GM23338 (cell line): Measurements from ENCODE around the gene MIEF2. TPM values are rescaled to one million over a fixed set of nuclear protein-coding genes. Genes with fewer than 3 reads are reported as not detected.

ENCODE experiments used
- ATAC-seq: fragments of 200-7000 bp; cut with Tn5 transposase; 3 replicates; pipeline ENCODE4 v1.9.1; 2020
- DNase-seq: peaks from one replicate; pipeline ENCODE4 v3.0.0-alpha.2; 2015; ENCODE audit warnings: low spot score
- H2AFZ ChIP-seq: fragments of 200-600 bp; sonication (generic); 2 replicates; pipeline ENCODE4 v1.8.0; 2016; ENCODE audit warnings: antibody characterized with exemption, mild to moderate bottlenecking, moderate library complexity
- H3F3A ChIP-seq: fragments of 200-600 bp; sonication (generic); replicated peaks from 2 replicates; pipeline ENCODE4 v1.8.0; 2017; ENCODE audit warnings: antibody characterized with exemption, mixed run types, low read depth
- H3K27ac ChIP-seq: fragments of 200-600 bp; sonication (generic); 2 replicates; pipeline ENCODE4 v1.6.1; 2016; ENCODE audit warnings: low read depth
- H3K27me3 ChIP-seq: fragments of 200-600 bp; sonication (generic); 2 replicates; pipeline ENCODE4 v1.8.0; 2016; ENCODE audit warnings: mild to moderate bottlenecking, mixed run types, moderate library complexity; ENCODE audit not compliant: insufficient read depth
- H3K36me3 ChIP-seq: fragments of 200-600 bp; sonication (generic); 2 replicates; pipeline ENCODE4 v1.8.0; 2016; ENCODE audit warnings: mild to moderate bottlenecking; ENCODE audit not compliant: insufficient read depth
- H3K4me1 ChIP-seq: fragments of 200-600 bp; sonication (generic); 2 replicates; pipeline ENCODE4 v1.8.0; 2016; ENCODE audit warnings: mild to moderate bottlenecking, moderate library complexity; ENCODE audit not compliant: insufficient read depth
- H3K4me2 ChIP-seq: fragments of 200-600 bp; sonication (generic); 2 replicates; pipeline ENCODE4 v1.7.1; 2017; ENCODE audit warnings: mixed run types
- H3K4me3 ChIP-seq: fragments of 200-600 bp; sonication (generic); 2 replicates; pipeline ENCODE4 v1.6.1; 2016; ENCODE audit warnings: mixed run types
- H3K79me2 ChIP-seq: fragments of 200-600 bp; sonication (generic); replicated peaks from 2 replicates; pipeline ENCODE4 v1.8.0; 2017; ENCODE audit warnings: mild to moderate bottlenecking; ENCODE audit not compliant: insufficient read depth
- H3K9me2 ChIP-seq: fragments of 200-600 bp; sonication (generic); 2 replicates; pipeline ENCODE4 v1.8.0; 2017; ENCODE audit not compliant: insufficient read depth
- H4K20me1 ChIP-seq: fragments of 200-600 bp; sonication (generic); replicated peaks from 2 replicates; pipeline ENCODE4 v1.8.0; 2017; ENCODE audit warnings: mild to moderate bottlenecking; ENCODE audit not compliant: insufficient read depth
- H3K27ac Mint-ChIP-seq: 2 replicates; pipeline ENCODE4 v1.8.0; 2020; ENCODE audit warnings: inconsistent platforms, mild to moderate bottlenecking, moderate library complexity, mixed read lengths
- H3K27me3 Mint-ChIP-seq: 3 replicates; pipeline ENCODE4 v1.8.0; 2022; ENCODE audit warnings: low read depth, mild to moderate bottlenecking, moderate library complexity, mixed read lengths, inconsistent platforms; ENCODE audit not compliant: insufficient read depth, poor library complexity
- H3K36me3 Mint-ChIP-seq: 3 replicates; pipeline ENCODE4 v1.8.0; 2021; ENCODE audit warnings: low read depth, mild to moderate bottlenecking, inconsistent platforms, moderate library complexity, mixed read lengths
- H3K4me1 Mint-ChIP-seq: 3 replicates; pipeline ENCODE4 v1.8.0; 2020; ENCODE audit warnings: mild to moderate bottlenecking, inconsistent platforms, mixed read lengths
- H3K4me3 Mint-ChIP-seq: 3 replicates; pipeline ENCODE4 v1.8.0; 2021; ENCODE audit warnings: moderate library complexity, mild to moderate bottlenecking, inconsistent platforms, mixed read lengths
- H3K9me3 Mint-ChIP-seq: 3 replicates; pipeline ENCODE4 v1.8.0; 2020; ENCODE audit warnings: moderate library complexity, mild to moderate bottlenecking, inconsistent platforms, mixed read lengths
- CREB1 ChIP-seq: fragments of 250-450 bp; sonication (Bioruptor Pico); IDR thresholded peaks from 2 replicates; pipeline ENCODE4 v1.5.0; 2020; ENCODE audit warnings: low read depth, mild to moderate bottlenecking, moderate library complexity
- CTCF ChIP-seq, 2 experiments: fragments of 200-600 bp in 1 of 2; sonication (generic) in 1 of 2; conservative IDR thresholded peaks; 2 replicates each; pipeline versions ENCODE4 v1.5.1 to v1.6.1; 2016 to 2017; ENCODE audit warnings: antibody characterized with exemption in 2 of 2, low read depth in 2 of 2, mild to moderate bottlenecking in 2 of 2, moderate library complexity in 1 of 2
- ETS1 ChIP-seq: IDR thresholded peaks from 2 replicates; pipeline ENCODE4 v1.6.1; 2016; ENCODE audit warnings: antibody characterized with exemption
- EZH2 ChIP-seq: fragments of 200-600 bp; sonication (generic); IDR thresholded peaks from one replicate; pipeline ENCODE4 v1.8.0; 2017; ENCODE audit warnings: antibody characterized with exemption, mild to moderate bottlenecking, low read depth; ENCODE audit not compliant: unreplicated experiment
- EZH2phosphoT487 ChIP-seq: fragments of 200-600 bp; sonication (generic); IDR thresholded peaks from one replicate; pipeline ENCODE4 v1.8.1; 2018; ENCODE audit warnings: antibody characterized with exemption; ENCODE audit not compliant: unreplicated experiment
- JUNB ChIP-seq: IDR thresholded peaks from one replicate; pipeline ENCODE4 v1.6.1; 2016; ENCODE audit warnings: antibody characterized with exemption; ENCODE audit not compliant: unreplicated experiment
- NANOG ChIP-seq: IDR thresholded peaks from 2 replicates; pipeline ENCODE4 v1.6.1; 2016; ENCODE audit warnings: antibody characterized with exemption, borderline replicate concordance
- POLR2AphosphoS5 ChIP-seq: IDR thresholded peaks from 2 replicates; pipeline ENCODE4 v1.6.1; 2016; ENCODE audit warnings: antibody characterized with exemption, low read depth
- STAT1 ChIP-seq: IDR thresholded peaks from one replicate; pipeline ENCODE4 v1.6.1; 2016; ENCODE audit warnings: antibody characterized with exemption; ENCODE audit not compliant: unreplicated experiment
- ZNF114 ChIP-seq: fragments of 250-450 bp; sonication (Bioruptor Pico); IDR thresholded peaks from 2 replicates; pipeline ENCODE4 v1.5.0; 2020; ENCODE audit warnings: mild to moderate bottlenecking, moderate library complexity
- ZNF331 ChIP-seq: fragments of 250-450 bp; sonication (Bioruptor Pico); IDR thresholded peaks from 2 replicates; pipeline ENCODE4 v1.5.0; 2020; ENCODE audit warnings: low read depth, mild to moderate bottlenecking, moderate library complexity
- polyA plus RNA-seq: library from polyadenylated mRNA; unstranded; fragments of >200 nt; fragmentation: Nextera tagmentation; extraction: Ambion mirVana; gene quantifications from 2 replicates; pipeline ENCODE4 v1.2.1, GENCODE V29; 2016
- total RNA-seq: library from RNA; depleted of rRNA; stranded (reverse); fragments of >200 nt; shearing (Covaris generic); gene quantifications from 2 replicates; pipeline ENCODE4 v1.2.3, GENCODE V29; 2014
- TF ChIP-seq, protein P1 (sequence below): IDR thresholded peaks from one replicate; pipeline ENCODE4 v1.6.1; 2018; ENCODE audit warnings: antibody characterized with exemption; ENCODE audit not compliant: unreplicated experiment

The MIEF2 gene
- total and polyA plus RNA-seq, 2 experiments from 2014 or later = 8.2 to 26.5 TPM

DNA sequence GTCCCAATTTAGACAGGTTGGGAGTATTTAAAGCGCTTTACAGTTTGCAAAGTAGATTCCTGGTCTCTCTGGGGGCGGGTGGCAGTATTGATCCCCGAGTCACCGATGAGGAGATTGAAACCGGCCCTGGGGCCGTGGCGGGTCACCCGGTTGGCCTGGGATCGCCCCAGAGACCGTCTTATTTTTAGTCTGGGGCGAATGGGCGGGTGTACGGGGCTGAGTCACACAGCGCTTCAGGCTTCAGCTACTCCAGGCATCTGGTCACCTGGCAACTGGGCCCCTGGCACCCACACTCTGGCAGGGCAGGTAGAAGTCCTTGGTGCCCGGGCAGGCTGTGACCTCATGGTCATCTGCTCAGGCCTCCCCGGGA lies 669 bp downstream of the MIEF2 start (continued):
- TF ChIP-seq CTCF (conservative IDR thresholded peaks at IDR 0.05; ENCODE audit: low read depth in 2 of 2) (no peak), EZH2phosphoT487 (no peak), ETS1 (no peak), JUNB (no peak), ZNF114 (CRISPR knock-in tag) (no peak)

DNA sequence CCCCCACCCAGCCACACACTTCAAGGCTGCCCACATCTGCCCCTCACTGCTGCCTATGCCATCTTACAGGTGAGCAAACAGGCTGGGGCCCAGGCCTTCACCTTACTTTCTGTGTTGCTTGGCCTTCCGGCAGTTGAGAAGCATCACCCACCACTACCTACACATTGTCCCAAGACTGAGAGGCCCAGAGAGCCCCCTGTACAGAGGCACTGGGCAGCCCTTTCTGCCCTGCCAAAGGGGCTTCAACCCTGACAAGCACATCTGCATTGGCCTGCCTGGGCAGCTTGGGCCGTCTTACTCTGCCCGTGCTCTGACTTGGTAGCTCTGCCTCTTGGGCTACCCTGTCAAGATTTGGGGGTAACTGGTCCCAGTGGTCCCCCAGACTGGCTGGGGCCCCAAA lies 1.2 kb downstream of the MIEF2 start:
- no peaks in the 10 kb centered on the region for H3K27me3 ChIP-seq
- H3F3A ChIP-seq = peaks cover 14% of the 10 kb centered on the region
- H3K4me2 ChIP-seq = peak overlapping the region; percentile 99
- ATAC-seq (no peak), DNase-seq (no peak)
- peaks cover 20% of the 10 kb centered on the region for H3K79me2 ChIP-seq
- TF ChIP-seq EZH2 = no peak
- H3K4me1 Mint-ChIP-seq = peaks cover 26% of the 10 kb centered on the region
- H3K4me3 Mint-ChIP-seq = peak overlapping the region; percentile 81
- no peak overlapping the region for H3K27ac Mint-ChIP-seq
- H2AFZ ChIP-seq = no peak overlapping the region
- H3K36me3 ChIP-seq = no peaks in the 10 kb centered on the region; the same call in 1 of the 2 replicates
- peak overlapping the region; percentile 97 for H3K4me3 ChIP-seq
- H3K9me3 Mint-ChIP-seq = no peaks in the 10 kb centered on the region
- no peaks in the 10 kb centered on the region for H3K9me2 ChIP-seq
- H3K27ac ChIP-seq = no peak overlapping the region
- H3K36me3 Mint-ChIP-seq = peaks cover 8% of the 10 kb centered on the region
- H3K4me1 ChIP-seq = peaks cover 20% of the 10 kb centered on the region
- no peaks in the 10 kb centered on the region; the same call in 1 of the 2 replicates for H4K20me1 ChIP-seq
- peaks cover 4% of the 10 kb centered on the region for H3K27me3 Mint-ChIP-seq

DNA sequence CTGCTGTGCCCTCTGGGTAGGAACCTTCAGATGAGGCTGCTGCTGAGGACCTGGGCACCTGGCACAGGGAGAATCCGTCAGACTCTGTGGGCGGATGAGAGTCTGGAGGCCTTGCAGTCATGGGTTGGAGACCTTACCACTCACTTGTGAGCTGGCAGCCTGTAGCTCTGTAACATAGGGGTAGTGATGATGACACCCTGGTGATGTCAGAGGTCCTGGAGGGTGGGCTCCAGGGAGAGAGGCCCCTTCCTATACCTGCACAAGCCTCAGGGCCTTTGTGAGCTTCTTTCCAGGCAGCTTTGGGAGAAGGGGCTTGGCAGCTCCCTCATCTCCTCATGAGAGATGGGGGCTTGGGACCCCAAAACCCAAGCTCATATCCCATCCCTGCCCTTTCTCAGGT lies 1.6 kb downstream of the MIEF2 start:
- no peaks in the 10 kb centered on the region for H3K27me3 ChIP-seq
- peaks cover 22% of the 10 kb centered on the region for H3K4me1 Mint-ChIP-seq
- no peak overlapping the region; the same call in 1 of the 2 replicates for H3K4me3 ChIP-seq
- no peak overlapping the region for H3K27ac Mint-ChIP-seq
- no peak overlapping the region for H2AFZ ChIP-seq
- H4K20me1 ChIP-seq = no peaks in the 10 kb centered on the region
- H3K27ac ChIP-seq = no peak overlapping the region
- H3F3A ChIP-seq = peaks cover 12% of the 10 kb centered on the region
- peaks cover 15% of the 10 kb centered on the region for H3K79me2 ChIP-seq
- no peaks in the 10 kb centered on the region; the same call in 1 of the 2 replicates for H3K36me3 ChIP-seq
- H3K9me3 Mint-ChIP-seq = no peaks in the 10 kb centered on the region
- H3K4me1 ChIP-seq = peaks cover 15% of the 10 kb centered on the region
- no peaks in the 10 kb centered on the region for H3K9me2 ChIP-seq
- peak overlapping the region; percentile 81; the same call in 2 of the 3 replicates for H3K4me3 Mint-ChIP-seq
- H3K36me3 Mint-ChIP-seq = peaks cover 5% of the 10 kb centered on the region
- H3K27me3 Mint-ChIP-seq = peaks cover 4% of the 10 kb centered on the region
- DNase-seq = no peak
- ATAC-seq = no peak
- no peak overlapping the region; the same call in 1 of the 2 replicates for H3K4me2 ChIP-seq
- TF ChIP-seq, protein P1, sequence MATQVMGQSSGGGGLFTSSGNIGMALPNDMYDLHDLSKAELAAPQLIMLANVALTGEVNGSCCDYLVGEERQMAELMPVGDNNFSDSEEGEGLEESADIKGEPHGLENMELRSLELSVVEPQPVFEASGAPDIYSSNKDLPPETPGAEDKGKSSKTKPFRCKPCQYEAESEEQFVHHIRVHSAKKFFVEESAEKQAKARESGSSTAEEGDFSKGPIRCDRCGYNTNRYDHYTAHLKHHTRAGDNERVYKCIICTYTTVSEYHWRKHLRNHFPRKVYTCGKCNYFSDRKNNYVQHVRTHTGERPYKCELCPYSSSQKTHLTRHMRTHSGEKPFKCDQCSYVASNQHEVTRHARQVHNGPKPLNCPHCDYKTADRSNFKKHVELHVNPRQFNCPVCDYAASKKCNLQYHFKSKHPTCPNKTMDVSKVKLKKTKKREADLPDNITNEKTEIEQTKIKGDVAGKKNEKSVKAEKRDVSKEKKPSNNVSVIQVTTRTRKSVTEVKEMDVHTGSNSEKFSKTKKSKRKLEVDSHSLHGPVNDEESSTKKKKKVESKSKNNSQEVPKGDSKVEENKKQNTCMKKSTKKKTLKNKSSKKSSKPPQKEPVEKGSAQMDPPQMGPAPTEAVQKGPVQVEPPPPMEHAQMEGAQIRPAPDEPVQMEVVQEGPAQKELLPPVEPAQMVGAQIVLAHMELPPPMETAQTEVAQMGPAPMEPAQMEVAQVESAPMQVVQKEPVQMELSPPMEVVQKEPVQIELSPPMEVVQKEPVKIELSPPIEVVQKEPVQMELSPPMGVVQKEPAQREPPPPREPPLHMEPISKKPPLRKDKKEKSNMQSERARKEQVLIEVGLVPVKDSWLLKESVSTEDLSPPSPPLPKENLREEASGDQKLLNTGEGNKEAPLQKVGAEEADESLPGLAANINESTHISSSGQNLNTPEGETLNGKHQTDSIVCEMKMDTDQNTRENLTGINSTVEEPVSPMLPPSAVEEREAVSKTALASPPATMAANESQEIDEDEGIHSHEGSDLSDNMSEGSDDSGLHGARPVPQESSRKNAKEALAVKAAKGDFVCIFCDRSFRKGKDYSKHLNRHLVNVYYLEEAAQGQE = no peak
- no peak for TF ChIP-seq NANOG
- TF ChIP-seq ZNF331 (CRISPR knock-in tag) = no peak
- TF ChIP-seq ETS1 = no peak
- no peak for TF ChIP-seq STAT1
- TF ChIP-seq CTCF (conservative IDR thresholded peaks at IDR 0.05; ENCODE audit: low read depth in 2 of 2) = no peak
- no peak for TF ChIP-seq EZH2phosphoT487
- TF ChIP-seq CREB1 = no peak
- TF ChIP-seq JUNB = no peak
- TF ChIP-seq POLR2AphosphoS5 = no peak
- no peak for TF ChIP-seq EZH2
